ENCODE measurements around the gene QPCTL.

GRCh38 chr19:45660636-45661035 is 31.8 kb upstream of the QPCTL start:
- TF ChIP-seq CTCF (IDR thresholded peaks at IDR 0.05; ENCODE audit: insufficient read depth, low read length) (no peak), POLR2AphosphoS5 (IDR thresholded peaks at IDR 0.05; ENCODE audit: low read depth) (no peak)
